Mucosa of descending colon (tissue), 3 donors: ENCODE data around the gene MAGEB1. TPM values are rescaled to one million over a fixed set of nuclear protein-coding genes. Genes with fewer than 3 reads are reported as not detected.

Experiments
- ATAC-seq: fragments of 200-7000 bp; cut with Tn5 transposase; one replicate; pipeline ENCODE4 v1.9.1; 2020; ENCODE audit warnings: mild to moderate bottlenecking, moderate library complexity
- DNase-seq, 3 donors: peaks; one replicate each; pipeline ENCODE4 v3.0.0-alpha.2; 2020
- H3K36me3 ChIP-seq: fragments of 200-600 bp; one replicate; pipeline ENCODE4 v1.8.0; 2021; ENCODE audit warnings: low read depth, mild to moderate bottlenecking
- H3K4me1 ChIP-seq: fragments of 200-600 bp; one replicate; pipeline ENCODE4 v1.8.0; 2021; ENCODE audit warnings: low read depth, mild to moderate bottlenecking
- H3K4me3 ChIP-seq: fragments of 200-600 bp; one replicate; pipeline ENCODE4 v1.8.0; 2021; ENCODE audit warnings: mild to moderate bottlenecking
- H3K9me3 ChIP-seq: fragments of 200-600 bp; one replicate; pipeline ENCODE4 v1.8.0; 2021; ENCODE audit warnings: mild to moderate bottlenecking
- CTCF ChIP-seq: fragments of 200-600 bp; IDR thresholded peaks from one replicate; pipeline ENCODE4 v1.8.0; 2022; ENCODE audit warnings: antibody characterized with exemption, mild to moderate bottlenecking
- intact Hi-C, 2 donors: fragments of 100-400 bp; cut with DNase I in 1 of 2; cut with micrococcal nuclease in 1 of 2; formaldehyde crosslinking; loops; one replicate each; pipeline versions ENCODE4 v1.11.0 to v1.11.1; 2022; cut with DNase I, micrococcal nuclease
- total RNA-seq, 3 donors: library from RNA; stranded (reverse); fragmentation: NEBNext Ultra II Directional in 2 of 3; extraction: Animal tissue kit (Norgen Biotek cat#: 25700) in 2 of 3; gene quantifications; one replicate each; pipeline versions ENCODE4 v1.2.1 to v1.2.4, GENCODE V29; 2021 to 2023
- donor health status: DM: no; HTN: no; CAD: no; lungs with moderate emphysema.
- donor health status: DM: no; HTN: no; CAD: no.
- donor health status: DM: no; HTN: yes; CAD: no.

MAGEB1 gene
- total RNA-seq, 3 donors from 2014 or later: not detected

- no peak overlapping the region for H3K4me3 ChIP-seq
- intact Hi-C loops: no loop called here
- TF ChIP-seq CTCF: no peak
- DNase-seq (no peak), ATAC-seq (no peak)
- no peaks in the 10 kb centered on the region for H3K36me3 ChIP-seq
- H3K9me3 ChIP-seq: no peaks in the 10 kb centered on the region
- H3K4me1 ChIP-seq: no peaks in the 10 kb centered on the region
These were observed 1.9 kb downstream of the MAGEB1 start for GRCh38 chrX:30248854-30249253.

GRCh38 chrX:30253257-30253656, 6.3 kb downstream of the MAGEB1 start:
- TF ChIP-seq CTCF: no peak
- H3K9me3 ChIP-seq: no peaks in the 10 kb centered on the region
- DNase-seq: no peak
- H3K4me3 ChIP-seq: no peak overlapping the region
- no peaks in the 10 kb centered on the region for H3K36me3 ChIP-seq
- no peaks in the 10 kb centered on the region for H3K4me1 ChIP-seq
- no peak for ATAC-seq
- intact Hi-C loops: no loop called here

GRCh38 chrX:30259927-30260326, 13.0 kb downstream of the MAGEB1 start:
- no peaks in the 10 kb centered on the region for H3K9me3 ChIP-seq
- no peaks in the 10 kb centered on the region for H3K36me3 ChIP-seq
- no peaks in the 10 kb centered on the region for H3K4me1 ChIP-seq
- no peak for TF ChIP-seq CTCF
- ATAC-seq (no peak), DNase-seq (peak in 1 of 3 donors; percentile 1)
- intact Hi-C loops: no loop called here
- H3K4me3 ChIP-seq: no peak overlapping the region

GRCh38 chrX:30261012-30261411, 14.1 kb downstream of the MAGEB1 start:
- H3K36me3 ChIP-seq: no peaks in the 10 kb centered on the region
- no peaks in the 10 kb centered on the region for H3K4me1 ChIP-seq
- H3K9me3 ChIP-seq: no peaks in the 10 kb centered on the region
- intact Hi-C loops: no loop called here
- no peak for DNase-seq
- no peak for TF ChIP-seq CTCF
- no peak overlapping the region for H3K4me3 ChIP-seq
- ATAC-seq: no peak

- Histone ChIP-seq H3K9me3 (no peaks in the 10 kb centered on the region), H3K4me1 (no peaks in the 10 kb centered on the region), H3K36me3 (no peaks in the 10 kb centered on the region), H3K4me3 (no peak overlapping the region)
- DNase-seq (no peak), ATAC-seq (no peak)
- no peak for TF ChIP-seq CTCF
- intact Hi-C loops: no loop called here
These were observed 15.8 kb downstream of the MAGEB1 start for GRCh38 chrX:30262763-30263162.

GRCh38 chrX:30270639-30271038, 23.7 kb downstream of the MAGEB1 start:
- Histone ChIP-seq H3K36me3 (no peaks in the 10 kb centered on the region), H3K9me3 (no peaks in the 10 kb centered on the region), H3K4me1 (no peaks in the 10 kb centered on the region), H3K4me3 (no peak overlapping the region)
- intact Hi-C loops: no loop called here
- TF ChIP-seq CTCF: no peak
- DNase-seq (no peak), ATAC-seq (no peak)
